ENCODE results near the gene CLEC3B. TPM values are rescaled to one million over a fixed set of nuclear protein-coding genes. Genes with fewer than 3 reads are reported as not detected.

Gene CLEC3B
- total RNA-seq, 1 donor from 2014 or later, result 80.8 TPM

DNA sequence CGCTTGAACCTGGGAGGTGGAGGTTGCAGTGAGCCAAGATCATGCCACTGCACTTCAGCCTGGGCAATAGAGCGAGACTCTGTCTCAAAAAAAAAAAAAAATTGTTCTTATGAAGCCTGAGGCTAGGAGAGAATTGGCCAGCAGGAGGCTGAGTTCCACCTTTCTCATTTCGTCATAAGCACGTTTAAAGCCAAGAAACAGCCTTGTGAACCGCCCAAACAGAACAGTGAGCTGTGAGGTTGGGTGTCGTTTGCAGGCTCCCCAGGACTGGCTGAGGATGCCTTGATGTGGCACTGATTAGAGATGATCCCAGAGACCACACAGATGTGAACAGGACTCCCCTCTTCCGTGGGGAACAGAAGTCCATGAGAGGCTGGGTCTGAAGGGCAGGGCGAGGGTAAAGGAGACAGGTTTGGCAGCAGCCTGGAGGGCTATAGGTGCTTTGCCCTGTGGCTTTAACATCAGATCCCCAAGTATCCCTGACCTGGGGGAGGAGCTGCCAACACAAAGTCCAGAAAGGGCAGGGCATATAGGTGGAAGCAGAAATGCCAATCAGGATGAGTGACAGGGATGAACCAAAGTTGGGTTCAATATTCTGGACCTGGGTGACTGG is 52.9 kb downstream of the CLEC3B start:
- peak; percentile 21 for TF ChIP-seq CTCF (IDR thresholded peaks at IDR 0.05; ENCODE audit: borderline replicate concordance)
- H3K4me3 ChIP-seq, result no peak overlapping the region
- H3K4me1 ChIP-seq, result peaks cover 6% of the 10 kb centered on the region
- intact Hi-C loops (cut with micrococcal nuclease), result no loop called here
- no peaks in the 10 kb centered on the region for H3K36me3 ChIP-seq
- H3K27ac ChIP-seq (replicated peaks), result no peak overlapping the region
- H3K9me3 ChIP-seq (replicated peaks), result no peaks in the 10 kb centered on the region
- DNase-seq, result no peak
- H3K27me3 ChIP-seq (ENCODE audit: low read depth), result no peaks in the 10 kb centered on the region

GRCh38 chr3:45079715-45080114 is 53.6 kb downstream of the CLEC3B start:
- no peak overlapping the region for H3K27ac ChIP-seq (replicated peaks)
- DNase-seq, result no peak
- intact Hi-C loops (cut with micrococcal nuclease), result no loop called here
- H3K4me1 ChIP-seq, result peaks cover 6% of the 10 kb centered on the region
- H3K4me3 ChIP-seq, result no peak overlapping the region
- no peak for TF ChIP-seq CTCF (IDR thresholded peaks at IDR 0.05; ENCODE audit: borderline replicate concordance)
- H3K27me3 ChIP-seq (ENCODE audit: low read depth), result no peaks in the 10 kb centered on the region
- H3K36me3 ChIP-seq, result no peaks in the 10 kb centered on the region
- H3K9me3 ChIP-seq (replicated peaks), result no peaks in the 10 kb centered on the region

GRCh38 chr3:45080824-45081223 is 54.7 kb downstream of the CLEC3B start:
- intact Hi-C loops (cut with micrococcal nuclease), result no loop called here
- H3K27me3 ChIP-seq (ENCODE audit: low read depth), result peaks cover 5% of the 10 kb centered on the region

DNA sequence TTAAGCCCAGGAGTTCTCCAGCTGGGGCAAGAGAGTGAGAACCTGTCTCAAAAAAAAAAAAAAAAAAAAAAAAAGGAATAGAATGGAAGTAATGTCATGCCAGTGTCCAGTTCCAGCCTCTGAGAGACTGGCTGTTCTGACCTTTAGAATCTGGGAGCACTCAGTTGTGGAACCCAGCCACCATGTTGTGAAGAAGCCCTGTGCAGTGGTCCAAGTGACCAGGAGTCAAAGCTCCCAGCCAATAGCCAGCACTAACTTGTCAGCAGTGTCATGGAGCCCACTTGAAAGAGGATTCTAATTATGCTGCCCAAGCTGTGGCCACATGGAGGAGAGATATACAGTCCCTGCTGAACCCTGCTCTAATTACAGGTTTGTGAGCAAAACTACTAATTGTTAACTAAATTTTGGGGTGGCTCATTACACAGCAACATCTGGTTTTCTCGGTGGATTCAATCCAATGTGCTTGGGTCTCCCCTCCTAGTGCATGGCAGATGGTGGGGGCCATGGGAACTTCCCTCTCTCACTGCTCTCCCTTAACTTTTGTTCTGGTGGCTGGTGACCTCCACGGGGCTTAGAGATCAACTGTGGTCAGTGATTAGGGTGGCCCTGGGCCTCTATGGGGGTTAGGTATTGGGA is 55.5 kb downstream of the CLEC3B start:
- no peak for DNase-seq
- Histone ChIP-seq H3K27me3 (ENCODE audit: low read depth) (peaks cover 7% of the 10 kb centered on the region), H3K9me3 (replicated peaks) (no peaks in the 10 kb centered on the region), H3K36me3 (no peaks in the 10 kb centered on the region), H3K27ac (replicated peaks) (no peak overlapping the region), H3K4me1 (peaks cover 8% of the 10 kb centered on the region), H3K4me3 (no peak overlapping the region)
- no peak for TF ChIP-seq CTCF (IDR thresholded peaks at IDR 0.05; ENCODE audit: borderline replicate concordance)
- intact Hi-C loops (cut with micrococcal nuclease), result no loop called here

More at GRCh38 chr3:45080824-45081223, 54.7 kb downstream of the CLEC3B start:
- no peak overlapping the region for H3K27ac ChIP-seq (replicated peaks)
- H3K36me3 ChIP-seq, result no peaks in the 10 kb centered on the region
- no peak overlapping the region for H3K4me3 ChIP-seq
- peaks cover 6% of the 10 kb centered on the region for H3K4me1 ChIP-seq
- no peaks in the 10 kb centered on the region for H3K9me3 ChIP-seq (replicated peaks)
- no peak for DNase-seq
- TF ChIP-seq CTCF (IDR thresholded peaks at IDR 0.05; ENCODE audit: borderline replicate concordance), result no peak

DNA sequence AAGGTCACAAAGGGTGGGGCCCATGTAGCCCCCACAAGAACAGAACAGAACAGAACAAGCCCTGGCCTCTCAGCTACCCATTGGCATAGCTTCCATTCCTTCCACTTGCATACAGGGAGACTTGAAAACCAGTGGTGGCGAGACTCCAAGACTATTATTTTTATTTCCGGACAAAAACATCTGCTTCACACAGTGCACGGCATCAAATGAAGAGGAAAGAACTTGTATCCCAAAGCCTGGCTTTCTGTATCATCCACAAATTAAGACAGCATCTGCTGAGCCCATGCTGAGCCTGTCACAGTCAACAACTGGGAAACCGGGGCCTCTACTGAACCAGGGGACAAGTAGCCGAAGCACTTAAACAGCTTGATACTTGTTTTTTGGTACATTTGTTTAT is 56.0 kb downstream of the CLEC3B start:
- H3K4me3 ChIP-seq, result no peak overlapping the region
- TF ChIP-seq CTCF (IDR thresholded peaks at IDR 0.05; ENCODE audit: borderline replicate concordance), result no peak
- intact Hi-C loops (cut with micrococcal nuclease), result no loop called here
- H3K36me3 ChIP-seq, result no peaks in the 10 kb centered on the region
- H3K27me3 ChIP-seq (ENCODE audit: low read depth), result peaks cover 7% of the 10 kb centered on the region
- no peak overlapping the region for H3K27ac ChIP-seq (replicated peaks)
- DNase-seq, result no peak
- no peaks in the 10 kb centered on the region for H3K9me3 ChIP-seq (replicated peaks)
- peaks cover 11% of the 10 kb centered on the region for H3K4me1 ChIP-seq
